Effector CD8-positive, alpha-beta T cell (primary cell): ENCODE measurements around the gene NSDHL.

ENCODE experiments used
- DNase-seq: peaks from one replicate; lab custom pipeline; 2025; lab: John Stamatoyannopoulos, UW

Gene NSDHL

DNA sequence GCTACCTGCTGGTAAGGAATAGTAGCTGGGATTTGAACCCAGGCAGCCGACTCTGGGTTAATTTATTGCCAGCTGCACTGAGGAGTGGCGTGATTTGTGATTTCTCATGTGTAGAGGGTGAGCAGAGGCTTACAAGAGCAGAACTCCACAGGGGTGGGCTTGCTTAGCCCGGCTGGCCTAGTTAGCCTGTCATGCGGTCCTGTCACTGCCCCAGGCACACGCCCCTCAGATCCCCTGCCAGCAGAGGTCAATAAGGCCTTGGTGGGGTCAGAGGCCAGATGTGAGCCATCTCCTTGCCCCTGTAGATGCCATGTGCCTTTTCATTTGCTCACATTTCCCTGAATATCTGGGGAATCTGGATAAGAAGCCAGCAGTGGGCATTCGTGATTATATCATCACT lies 13.4 kb downstream of the NSDHL start:
- no peak for DNase-seq

DNA sequence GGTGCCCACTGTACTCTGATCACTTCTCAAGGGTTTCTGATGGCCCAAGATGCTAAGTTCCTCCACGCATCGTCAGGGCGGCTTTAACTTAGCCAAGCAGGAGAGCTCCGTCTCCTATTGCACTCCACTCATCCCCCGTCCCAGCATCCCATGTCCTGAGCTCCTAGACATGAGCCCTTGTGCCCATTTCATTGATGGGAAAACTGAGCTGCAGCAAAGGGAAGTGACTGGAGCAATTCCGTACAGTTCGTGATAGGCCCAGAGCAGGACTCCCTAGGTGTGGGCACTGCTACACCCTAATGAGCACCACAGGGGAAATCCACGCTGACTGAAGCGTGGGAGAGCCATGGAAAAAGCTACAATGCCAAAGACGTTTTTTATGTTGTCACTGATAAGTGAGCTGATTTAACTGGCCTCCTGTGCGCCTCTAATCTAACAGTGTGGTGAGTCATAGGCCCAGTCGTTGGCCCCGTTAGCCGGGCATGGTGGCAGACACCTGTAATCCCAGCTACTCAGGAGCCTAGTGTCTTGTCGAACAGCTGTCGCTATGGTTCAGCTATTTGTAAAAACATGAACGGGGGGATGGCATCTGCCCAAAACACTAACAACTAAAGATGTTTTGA lies 14.9 kb downstream of the NSDHL start:
- DNase-seq = no peak

DNA sequence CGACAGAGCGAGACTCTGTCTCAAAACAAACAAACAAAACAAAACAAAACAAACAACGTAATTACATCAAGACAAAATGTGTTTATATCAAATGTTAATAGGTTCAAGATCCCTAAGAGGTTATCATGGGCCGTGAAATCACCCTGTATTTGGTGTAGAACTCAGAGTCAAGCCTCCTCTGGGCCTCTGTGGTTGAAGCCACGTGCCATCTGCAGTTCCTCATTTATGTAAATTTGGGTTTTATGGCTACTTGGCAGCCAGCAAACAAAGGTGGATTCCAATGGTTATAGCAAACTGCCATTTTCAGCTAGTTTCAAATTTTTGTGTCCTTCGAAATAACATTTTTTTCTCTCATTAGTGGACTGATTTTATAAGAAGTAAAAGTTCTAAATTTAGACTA lies 16.4 kb downstream of the NSDHL start:
- no peak for DNase-seq

DNA sequence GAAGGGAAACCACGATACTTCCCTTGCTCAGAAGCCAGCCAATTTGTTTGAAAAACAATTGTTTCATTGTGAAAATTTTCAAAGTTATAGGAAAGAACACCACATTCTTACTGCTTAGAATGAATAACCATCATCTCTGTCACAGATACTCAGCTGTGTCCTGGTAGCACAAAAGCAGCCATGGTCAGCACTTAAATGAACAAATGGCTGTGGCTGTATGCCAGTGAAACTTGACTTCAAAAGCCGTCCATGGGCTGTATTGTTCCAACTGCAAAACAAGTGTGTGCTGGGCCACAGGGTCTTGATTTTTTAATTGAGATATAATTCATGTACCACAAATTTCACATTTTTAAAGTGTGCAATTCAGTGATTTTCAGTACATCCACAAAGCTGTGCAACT lies 19.6 kb downstream of the NSDHL start:
- DNase-seq = no peak

DNA sequence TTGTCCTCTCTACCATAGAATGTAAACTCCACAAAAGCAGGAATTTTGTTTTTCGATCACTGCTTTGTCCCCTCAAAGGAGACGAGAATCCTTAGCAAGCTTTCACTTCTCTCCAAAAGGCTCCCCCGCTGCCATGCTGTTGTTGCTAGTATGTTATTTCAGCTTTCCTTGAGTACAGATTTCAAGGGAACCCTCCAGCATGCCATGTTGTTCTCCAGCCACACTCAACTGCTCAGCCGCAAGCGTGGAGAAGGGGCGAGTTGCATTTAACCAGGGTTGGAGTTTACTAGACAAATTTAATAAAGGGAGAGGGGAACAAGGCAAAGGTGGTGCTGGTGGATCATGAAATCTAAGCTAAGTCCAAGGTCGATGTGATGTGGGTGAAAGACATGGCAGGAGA lies 23.1 kb downstream of the NSDHL start:
- DNase-seq = no peak

DNA sequence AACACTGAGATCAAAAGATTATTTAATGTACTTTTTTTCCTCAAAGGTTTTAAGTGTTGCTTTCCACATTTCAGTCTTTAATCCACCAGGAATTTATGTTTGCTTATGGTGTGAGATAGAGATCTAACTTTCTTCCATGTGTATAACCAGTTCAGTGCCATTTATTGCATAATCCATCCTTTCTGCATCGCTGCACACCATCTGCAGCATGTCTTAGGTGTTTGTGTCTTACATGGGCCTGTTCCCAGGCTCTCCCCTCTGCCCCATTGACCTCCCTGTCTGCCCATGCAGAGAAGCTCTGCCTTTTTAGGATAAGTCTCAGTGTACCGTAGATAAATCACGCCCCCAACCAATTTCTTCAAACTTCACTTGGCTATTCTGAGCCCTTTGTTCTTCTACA lies 30.3 kb downstream of the NSDHL start:
- DNase-seq = no peak

DNA sequence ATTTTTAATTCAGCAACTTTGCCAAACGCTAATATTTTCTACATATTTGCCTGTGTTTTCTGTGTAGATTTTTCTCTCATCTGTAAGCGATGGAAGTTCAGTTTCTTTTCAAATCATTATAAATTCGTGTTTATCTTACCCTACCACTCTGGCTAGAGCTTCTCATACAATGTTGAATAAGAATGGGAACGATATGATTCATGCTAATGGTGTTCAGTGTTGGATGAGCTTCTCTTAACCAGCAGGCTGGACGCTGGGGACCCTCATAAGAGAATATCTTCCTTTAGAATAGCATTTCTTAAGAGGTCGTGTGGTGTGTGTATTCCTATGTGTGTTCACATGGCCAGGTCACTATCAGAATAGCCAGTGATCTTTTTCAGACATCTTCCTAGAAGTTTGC lies 31.0 kb downstream of the NSDHL start:
- no peak for DNase-seq

DNA sequence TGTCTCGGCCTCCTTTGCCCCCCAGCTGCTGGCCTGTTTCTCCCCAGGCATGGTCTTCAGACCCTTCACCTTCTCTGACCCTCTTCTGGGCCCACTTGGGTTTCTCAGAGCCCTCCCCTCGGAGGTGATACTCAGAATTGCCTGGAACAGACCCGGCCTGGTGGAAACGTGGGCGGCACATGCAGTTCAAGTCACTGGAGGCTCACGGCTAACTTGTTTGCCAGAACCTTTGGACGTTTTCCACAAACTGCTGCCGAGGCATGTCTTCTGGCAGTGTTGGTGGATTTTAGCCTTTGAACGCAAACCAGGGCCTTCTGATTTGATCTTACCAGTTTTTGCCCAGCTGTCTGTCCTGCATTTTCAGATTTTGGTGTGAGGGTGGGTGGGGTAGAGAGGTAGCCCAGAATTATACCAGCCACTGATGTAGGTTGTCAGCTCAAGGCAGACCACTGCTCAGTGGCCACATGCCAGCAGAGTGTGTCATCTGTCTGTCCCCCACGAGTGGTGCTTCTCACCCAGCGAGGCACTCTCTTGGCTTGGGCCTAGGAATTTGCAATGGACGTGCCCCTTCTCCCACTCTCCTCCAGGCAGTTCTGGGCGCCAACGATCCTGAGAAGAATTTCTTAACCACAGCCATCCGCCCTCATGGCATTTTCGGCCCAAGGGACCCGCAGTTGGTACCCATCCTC lies 34.5 kb downstream of the NSDHL start:
- no peak for DNase-seq

DNA sequence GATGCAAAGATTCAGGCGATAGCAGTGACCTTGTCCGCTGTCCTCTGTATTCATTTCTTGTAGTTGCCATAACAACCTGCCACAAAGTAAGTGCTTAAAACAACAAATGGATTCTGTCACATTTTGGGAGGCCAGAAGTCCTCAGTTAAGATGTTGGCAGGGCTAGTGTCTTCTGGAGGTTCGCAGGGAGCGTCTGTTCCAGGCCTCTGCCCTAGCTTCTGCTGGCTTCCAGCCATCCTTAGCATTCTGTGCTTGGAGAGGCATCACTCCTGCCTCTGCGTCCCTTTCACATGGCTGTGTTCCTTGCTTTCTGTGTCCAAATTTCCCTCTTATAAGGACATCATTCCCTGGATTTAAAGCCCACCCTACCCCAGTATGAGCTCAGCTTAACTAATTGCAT lies 35.5 kb downstream of the NSDHL start:
- no peak for DNase-seq

DNA sequence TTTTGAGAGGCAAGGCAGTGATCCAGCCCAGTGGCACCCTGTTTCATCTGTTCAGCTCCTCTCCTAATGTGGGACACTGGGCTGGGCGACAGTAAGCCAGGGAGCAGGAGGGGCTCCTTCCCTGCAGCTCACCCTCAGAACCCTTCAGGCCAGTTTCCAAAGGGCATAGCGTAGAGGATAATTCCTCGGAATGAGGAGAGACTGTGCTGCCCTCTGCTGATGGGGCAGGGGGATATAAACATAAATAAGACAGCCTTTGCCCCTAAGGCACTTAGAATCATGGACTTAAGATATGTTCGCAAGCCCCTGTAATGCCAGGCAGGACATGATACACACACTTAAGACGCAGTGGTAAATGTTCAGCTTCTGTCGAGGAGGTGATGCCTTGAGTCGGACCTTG lies 39.1 kb downstream of the NSDHL start:
- DNase-seq = no peak

DNA sequence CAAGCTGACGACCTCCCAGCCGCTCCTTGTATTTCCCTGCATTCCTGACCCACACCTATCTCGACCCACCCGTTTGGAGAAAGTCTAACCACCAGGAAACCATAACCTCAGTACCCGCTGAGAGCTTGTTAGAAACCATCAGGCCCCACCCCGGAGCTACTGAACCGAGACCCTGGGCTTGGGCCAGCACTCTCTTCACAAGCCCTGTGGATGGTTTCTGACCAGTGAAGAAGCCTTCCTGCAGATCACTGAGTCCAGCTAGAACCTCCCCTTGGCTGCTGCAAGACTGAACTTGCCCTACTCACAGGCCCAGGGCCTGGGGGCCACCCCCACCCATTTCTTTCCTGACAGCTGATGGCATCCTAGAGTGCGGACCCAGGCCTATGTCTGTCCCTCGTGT lies 40.4 kb downstream of the NSDHL start:
- DNase-seq = no peak

DNA sequence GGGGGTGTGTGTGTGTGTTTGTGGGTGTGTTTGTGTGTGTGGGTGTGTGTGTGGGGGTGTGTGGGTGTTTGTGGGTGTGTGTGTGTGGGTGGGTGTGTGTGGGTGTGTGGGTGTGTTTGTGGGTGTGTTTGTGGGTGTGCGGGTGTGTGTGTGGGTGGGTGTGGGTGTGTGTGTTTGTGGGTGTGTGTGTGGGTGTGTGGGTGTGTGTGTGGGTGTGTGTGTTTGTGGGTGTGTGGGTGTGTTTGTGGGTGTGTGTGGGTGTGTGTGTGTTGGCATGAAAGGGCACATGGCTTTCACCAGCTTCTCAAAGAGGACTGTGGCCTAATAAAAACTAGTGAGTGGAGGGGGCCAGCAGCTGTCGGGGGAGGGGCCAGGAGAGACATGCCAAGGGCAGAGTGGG lies 41.7 kb downstream of the NSDHL start:
- no peak for DNase-seq

DNA sequence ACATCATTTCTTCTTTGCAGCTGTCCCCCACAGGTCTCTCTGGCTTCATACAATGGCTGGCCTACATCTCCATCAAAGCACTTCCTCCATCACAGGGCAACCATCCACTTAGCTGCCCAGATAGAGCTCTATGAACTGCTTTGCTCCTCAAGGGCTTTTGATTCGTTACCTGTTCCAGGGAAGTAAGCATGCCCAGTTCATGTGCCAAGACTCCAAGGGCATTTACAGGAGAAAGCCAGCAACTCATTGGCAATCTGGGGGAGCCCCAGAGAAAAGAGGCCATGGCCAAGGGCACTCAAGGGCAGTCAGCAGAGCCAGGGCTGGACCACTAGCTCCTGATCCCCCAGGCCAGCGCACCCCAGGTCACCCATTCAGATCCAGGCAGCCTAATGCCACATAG lies 42.5 kb downstream of the NSDHL start:
- DNase-seq = no peak

DNA sequence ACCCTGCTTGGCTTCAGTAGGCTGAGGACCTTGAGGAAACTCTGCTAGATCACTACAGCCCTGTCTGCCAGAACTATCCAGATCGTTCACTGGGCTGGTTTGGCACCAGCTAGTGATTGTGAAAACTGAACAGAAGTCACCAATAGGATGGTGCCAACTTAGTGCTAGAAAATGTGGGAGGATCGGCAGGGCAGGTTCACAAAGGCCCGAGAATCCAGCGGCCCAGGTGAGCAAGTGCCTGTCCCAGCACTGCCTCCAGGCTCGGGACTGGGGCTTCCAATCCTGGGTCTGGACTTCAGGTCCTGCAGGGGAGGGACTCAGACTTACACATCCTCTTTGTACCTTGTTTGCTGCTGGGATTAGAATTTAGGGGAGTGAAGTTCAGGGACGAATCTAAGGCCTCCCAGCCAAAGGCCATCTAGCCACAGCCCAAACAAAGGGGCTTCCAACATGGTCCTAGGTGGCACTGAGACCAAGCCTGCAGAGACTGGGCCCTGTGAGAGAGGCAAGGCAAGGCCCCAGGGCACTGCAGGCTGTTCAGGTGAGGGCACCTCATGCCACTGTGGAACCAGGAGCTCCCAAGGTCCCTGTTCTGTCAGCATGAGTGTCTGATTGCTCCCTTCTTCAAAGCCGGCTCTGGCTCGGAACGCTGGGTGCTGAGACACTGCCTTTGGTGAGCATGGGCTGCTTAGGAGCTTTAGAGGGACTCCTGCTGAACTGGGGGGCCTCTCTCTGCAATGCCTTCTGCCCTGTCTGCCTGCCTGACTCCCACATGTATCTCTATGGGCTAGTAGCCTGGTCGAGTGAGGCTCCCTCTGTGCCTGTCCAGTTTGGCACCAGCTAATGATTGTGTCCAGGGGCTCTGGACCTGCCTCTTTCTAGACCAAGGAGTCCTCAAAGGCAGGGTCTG lies 46.3 kb downstream of the NSDHL start:
- no peak for DNase-seq

DNA sequence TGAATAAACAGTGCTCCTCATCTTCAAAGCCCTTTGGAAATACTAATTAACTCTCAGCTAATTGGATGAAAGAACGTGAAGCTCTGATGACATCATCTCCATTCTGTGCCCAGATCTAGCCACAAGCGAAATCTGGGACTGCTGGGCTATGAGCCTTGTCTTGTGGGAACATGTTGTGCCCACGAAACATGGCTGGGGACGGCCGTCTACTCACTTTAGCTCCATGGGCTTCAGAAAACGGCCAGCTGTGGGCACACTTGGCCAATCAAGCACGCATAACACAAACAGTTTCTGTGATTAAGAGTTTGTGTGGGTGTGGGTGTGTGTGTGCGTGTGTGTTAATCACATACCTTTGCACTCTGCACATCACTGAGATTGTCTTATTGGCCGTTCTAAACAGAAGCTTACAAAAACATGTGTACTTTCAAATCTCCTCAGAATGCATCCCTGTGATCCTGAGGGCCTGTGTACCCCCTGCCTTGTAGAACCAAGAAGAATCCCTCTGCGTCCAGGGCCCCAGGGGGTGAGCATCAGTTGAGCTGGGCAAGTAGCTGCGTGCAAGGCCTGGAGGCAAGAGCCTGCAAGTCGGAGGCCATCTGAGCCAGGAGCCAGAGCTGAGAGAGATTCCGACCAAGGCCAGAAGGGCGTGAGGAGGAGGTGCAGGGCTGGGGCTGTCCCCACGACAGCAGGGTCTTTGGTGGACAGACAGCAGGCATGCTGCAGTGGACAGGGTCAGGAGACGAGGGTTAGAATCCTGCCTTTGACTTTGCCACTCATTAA lies 48.3 kb downstream of the NSDHL start:
- no peak for DNase-seq

DNA sequence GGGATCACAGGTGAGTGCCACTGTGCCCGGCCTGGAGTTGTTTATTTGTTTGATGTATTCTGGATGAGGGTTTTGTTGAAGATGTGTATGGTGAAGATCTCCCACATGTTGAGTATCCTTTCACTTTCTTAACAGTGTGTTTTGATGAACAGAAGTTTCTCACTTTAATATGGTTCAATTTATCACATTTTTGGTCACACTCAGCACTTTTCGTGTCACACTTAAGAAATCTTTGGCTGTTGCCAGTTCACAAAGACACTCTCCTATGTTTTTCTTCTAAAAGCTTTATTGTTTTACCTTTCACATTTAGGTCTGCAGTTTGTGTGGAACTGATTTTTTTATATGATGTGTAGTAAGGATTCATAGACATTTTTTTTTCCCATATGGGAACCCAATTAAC lies 50.4 kb downstream of the NSDHL start:
- DNase-seq = no peak

DNA sequence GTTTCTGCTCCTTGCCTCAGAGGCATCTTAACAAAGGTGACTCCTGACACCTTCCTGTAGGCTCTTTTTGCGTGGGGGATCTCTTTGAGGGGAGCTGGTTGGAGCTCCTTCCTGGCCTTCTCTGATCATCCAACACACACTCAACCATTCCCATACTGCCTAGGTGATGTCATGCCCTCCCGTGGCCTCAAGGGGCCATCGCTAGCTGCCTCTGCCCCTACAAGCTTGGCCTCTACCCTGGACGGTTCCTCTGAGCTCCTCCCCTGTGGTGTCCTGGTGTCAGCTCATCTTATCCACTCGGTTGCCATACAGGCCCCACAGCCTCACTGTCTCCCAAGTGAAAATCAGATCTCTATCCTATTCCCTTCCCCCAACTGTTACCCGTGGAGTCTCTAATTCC lies 53.3 kb downstream of the NSDHL start:
- DNase-seq = no peak

DNA sequence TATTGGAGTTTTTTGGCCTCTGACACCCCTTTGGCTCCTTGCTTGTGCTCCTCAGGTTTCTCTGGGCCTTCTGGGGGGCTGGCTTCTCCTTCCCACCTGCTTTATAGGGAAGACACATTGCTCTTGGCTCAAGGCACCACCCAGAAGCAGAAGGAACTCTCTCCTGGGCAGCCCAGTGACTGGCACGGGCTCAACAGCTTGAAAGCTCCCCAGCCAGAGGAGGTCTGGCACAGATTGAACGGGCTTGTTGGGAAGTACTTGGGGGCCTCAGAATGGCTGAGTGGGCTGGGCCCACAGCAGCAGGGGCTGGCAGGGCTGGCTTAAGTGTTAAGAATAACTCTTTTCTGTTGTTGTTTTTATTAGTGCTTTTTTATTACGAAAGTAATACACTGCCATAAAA lies 55.9 kb downstream of the NSDHL start:
- no peak for DNase-seq

DNA sequence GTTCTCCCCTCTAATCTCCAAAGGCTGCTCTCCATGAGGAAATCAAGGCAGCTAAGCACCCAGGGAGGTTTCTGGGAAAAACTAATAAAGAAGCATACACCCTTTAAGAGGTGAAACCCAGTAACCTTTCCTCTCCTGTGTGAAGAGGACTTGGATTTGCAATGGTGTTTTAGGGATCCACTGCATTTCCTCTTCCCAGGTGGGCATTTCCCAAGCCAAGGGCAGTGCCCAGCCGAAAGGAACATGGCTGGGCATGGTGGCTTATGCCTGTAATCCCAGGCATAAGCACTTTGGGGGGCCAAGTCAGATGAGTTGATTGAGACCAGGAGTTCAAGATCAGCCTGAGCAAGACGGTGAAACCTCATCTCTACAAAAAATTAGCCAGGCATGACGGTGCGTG lies 61.6 kb downstream of the NSDHL start:
- no peak for DNase-seq

DNA sequence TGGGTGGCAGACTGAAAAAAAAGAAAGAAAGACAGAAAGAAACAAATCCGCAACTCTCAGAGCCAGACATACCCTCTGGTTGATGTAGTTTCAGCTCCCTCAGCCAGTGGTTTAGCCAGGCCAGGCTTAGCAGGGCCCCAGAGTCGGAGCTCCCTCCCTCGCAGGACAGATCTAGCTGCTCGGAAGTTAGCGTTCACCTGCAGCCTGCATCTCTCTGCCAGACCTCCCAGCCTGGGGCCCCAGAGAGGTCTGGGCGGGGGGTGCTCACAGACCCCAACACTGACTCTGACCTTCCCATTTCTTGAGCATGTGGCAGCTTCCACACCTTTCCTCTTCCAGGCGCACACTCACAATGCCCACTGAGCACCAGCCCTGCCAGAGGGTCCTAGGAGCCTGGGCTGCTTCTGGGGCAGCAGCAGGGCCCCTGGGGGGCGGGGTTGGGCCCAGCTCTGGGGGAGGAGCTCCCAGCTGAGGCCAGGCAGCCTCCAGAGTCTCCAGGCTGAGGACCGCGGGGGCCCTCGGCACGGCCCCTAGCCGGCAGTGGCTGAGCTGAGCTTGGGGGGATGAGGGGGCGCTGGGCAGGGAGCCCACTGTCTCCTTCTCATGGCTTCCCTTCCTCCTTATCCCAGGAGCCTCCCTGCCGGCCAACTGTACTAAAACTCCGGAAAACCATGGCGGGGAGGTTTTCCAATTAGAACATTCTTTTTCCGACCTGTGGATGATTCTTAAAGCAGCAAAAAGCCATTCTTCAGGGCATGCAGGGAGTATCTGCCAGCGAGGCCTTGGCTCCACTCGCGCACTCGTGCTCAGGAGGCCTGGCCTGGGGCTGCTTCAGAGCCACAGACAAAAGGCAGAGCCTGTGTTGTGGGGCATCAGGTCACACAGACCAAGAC lies 62.4 kb downstream of the NSDHL start:
- DNase-seq = no peak

DNA sequence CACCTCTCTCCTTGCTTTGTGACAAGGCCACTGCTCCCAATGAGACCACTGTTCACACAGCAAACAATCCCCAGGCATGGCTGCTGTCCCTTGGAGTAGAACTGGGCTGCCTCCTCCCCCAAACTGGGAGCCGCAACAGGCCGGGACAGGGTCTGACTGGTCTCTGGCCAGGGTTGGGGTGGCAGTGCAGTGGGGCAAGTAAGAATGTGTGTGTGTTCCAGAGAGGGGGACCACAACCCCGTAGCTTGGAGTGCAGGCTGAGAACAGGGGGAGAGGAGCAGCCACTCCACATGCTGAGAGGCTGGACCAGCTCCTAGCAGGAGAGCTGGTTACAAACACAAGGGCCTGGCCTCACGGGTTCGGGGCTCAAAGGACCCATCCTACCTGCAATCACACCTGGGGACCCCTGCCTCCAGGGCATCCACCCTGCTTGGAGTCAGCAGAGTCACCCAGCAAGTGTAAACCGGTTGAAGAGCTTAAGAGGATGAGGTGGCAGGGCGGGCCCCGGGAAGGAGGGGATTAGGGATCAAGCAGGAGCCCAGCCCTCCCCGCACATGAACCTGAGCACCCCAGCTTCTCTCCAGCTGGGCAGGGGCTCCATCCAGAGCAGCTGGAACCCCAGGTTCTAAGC lies 63.2 kb downstream of the NSDHL start:
- DNase-seq = no peak
